Neural crest cell (in vitro differentiated cells): Measurements from ENCODE around the gene NOC3L. TPM values are rescaled to one million over a fixed set of nuclear protein-coding genes. Genes with fewer than 3 reads are reported as not detected.
"Not testable (repeated sequence)": the region's sequence is repeated elsewhere in the genome, so short reads cannot be mapped to it uniquely, and the experiment has no call there.

Experiments used
- DNase-seq: peaks from one replicate; pipeline ENCODE4 v3.0.0; 2021; ENCODE audit warnings: low read depth, mixed read lengths, low spot score
- H3K27ac Mint-ChIP-seq: one replicate; pipeline ENCODE4 v1.8.0; 2021; ENCODE audit warnings: mild to moderate bottlenecking, mixed read lengths; ENCODE audit not compliant: unreplicated experiment
- H3K27me3 Mint-ChIP-seq: 2 replicates; pipeline ENCODE4 v1.8.0; 2021; ENCODE audit warnings: low read depth, mild to moderate bottlenecking, mixed read lengths
- H3K36me3 Mint-ChIP-seq: 2 replicates; pipeline ENCODE4 v1.8.0; 2021; ENCODE audit warnings: low read depth, mild to moderate bottlenecking, mixed read lengths
- H3K4me1 Mint-ChIP-seq: 2 replicates; pipeline ENCODE4 v1.8.0; 2021; ENCODE audit warnings: mixed read lengths
- H3K4me3 Mint-ChIP-seq: one replicate; pipeline ENCODE4 v1.8.0; 2021; ENCODE audit warnings: mild to moderate bottlenecking, mixed read lengths
- H3K9me3 Mint-ChIP-seq: 2 replicates; pipeline ENCODE4 v1.8.0; 2021; ENCODE audit warnings: mixed read lengths
- total RNA-seq: library from RNA; stranded (reverse); gene quantifications from 2 replicates; pipeline ENCODE4 v1.2.1, GENCODE V29; 2021
- TF ChIP-seq, protein P1 (sequence below): fragments of 200-600 bp; sonication (generic); conservative IDR thresholded peaks from 2 replicates; pipeline ENCODE4 v1.5.0; 2021; ENCODE audit warnings: antibody characterized with exemption, mild to moderate bottlenecking

NOC3L gene
- total RNA-seq, 1 donor from 2014 or later, result 25.7 TPM

DNA sequence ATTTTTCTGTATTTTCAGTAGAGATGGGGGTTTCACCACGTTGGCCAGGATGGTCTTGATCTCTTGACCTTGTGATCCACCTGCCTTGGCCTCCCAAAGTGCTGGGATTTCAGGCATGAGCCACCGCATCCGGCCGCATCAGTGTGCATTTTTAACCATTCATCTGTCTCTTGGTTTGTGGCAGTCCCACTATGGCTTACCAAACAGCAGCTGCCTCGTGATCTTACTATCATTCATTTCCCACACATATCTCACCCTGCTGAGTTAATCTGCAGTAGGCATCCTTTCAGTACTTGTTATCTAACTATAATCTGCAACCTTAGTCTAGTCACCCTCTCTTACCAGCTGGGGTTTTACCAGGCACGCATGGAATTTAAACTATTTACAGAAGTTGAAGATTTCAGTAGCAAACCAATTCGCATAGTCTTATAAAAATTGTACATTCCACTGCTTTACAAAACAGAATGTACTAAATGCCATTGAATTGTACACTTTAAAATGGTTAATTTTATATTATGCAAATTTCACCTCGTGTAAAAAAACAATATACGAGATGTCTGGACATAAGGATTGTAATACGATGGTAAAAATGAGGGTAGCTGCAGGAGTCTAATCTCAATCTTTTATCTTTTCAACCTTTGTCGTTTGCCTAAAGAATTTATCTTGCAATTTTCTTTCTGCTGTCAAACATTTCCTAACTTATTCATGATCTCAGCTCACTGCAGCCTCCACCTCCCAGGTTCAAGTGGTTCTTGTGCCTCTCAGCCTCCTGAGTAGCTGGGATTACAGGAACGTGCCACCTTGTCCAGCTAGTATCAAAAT is 35.0 kb upstream of the NOC3L start:
- Mint-ChIP-seq H3K4me1 (peaks cover 5% of the 10 kb centered on the region), H3K27me3 (peaks cover 13% of the 10 kb centered on the region), H3K27ac (no peak overlapping the region), H3K9me3 (peaks cover 4% of the 10 kb centered on the region), H3K36me3 (peaks cover 3% of the 10 kb centered on the region), H3K4me3 (no peak overlapping the region)
- TF ChIP-seq, protein P1, sequence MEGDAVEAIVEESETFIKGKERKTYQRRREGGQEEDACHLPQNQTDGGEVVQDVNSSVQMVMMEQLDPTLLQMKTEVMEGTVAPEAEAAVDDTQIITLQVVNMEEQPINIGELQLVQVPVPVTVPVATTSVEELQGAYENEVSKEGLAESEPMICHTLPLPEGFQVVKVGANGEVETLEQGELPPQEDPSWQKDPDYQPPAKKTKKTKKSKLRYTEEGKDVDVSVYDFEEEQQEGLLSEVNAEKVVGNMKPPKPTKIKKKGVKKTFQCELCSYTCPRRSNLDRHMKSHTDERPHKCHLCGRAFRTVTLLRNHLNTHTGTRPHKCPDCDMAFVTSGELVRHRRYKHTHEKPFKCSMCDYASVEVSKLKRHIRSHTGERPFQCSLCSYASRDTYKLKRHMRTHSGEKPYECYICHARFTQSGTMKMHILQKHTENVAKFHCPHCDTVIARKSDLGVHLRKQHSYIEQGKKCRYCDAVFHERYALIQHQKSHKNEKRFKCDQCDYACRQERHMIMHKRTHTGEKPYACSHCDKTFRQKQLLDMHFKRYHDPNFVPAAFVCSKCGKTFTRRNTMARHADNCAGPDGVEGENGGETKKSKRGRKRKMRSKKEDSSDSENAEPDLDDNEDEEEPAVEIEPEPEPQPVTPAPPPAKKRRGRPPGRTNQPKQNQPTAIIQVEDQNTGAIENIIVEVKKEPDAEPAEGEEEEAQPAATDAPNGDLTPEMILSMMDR, result no peak
- no peak for DNase-seq

DNA sequence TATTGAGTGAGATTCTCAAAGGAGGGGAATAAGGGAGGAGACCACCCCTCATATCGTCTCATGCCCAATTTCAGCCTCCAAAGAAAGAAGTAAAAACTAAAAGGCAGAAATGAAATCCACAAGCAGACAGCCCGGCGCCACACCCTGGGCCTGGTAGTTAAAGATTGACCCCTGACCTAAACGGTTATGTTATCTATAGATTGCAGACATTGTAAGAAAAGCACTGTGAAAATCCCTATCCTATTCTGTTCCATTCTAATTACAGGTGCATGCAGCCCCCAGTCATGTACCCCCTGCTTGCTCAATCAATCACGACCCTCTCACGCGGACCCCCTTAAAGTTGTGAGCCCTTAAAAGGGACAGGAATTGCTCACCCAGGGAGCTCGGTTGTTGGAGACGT is 29.4 kb upstream of the NOC3L start:
- not testable (repeated sequence) for H3K27me3 Mint-ChIP-seq, H3K9me3 Mint-ChIP-seq, H3K4me1 Mint-ChIP-seq, H3K4me3 Mint-ChIP-seq, H3K27ac Mint-ChIP-seq, H3K36me3 Mint-ChIP-seq, DNase-seq

DNA sequence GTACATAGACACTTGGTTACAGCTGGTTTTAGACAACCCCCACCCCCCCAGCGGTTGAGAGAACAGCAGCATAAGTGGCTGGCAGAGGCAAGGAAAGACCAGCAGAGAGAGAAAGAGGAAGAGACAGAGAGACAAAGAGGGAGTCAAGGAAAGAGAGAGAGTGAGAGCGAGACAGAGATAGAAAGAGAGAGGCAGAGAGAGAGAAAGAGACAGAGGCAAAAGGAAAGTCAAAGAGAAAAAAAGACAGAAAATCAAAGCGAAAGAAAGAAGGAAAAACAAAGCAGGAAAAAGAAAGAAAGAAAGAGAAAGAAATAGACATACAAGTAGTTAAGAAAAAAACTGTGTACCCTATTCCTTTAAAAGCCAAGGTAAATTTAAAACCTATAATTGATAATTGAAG is 23.0 kb upstream of the NOC3L start:
- DNase-seq, H3K27ac Mint-ChIP-seq, H3K4me3 Mint-ChIP-seq, H3K4me1 Mint-ChIP-seq, H3K9me3 Mint-ChIP-seq, H3K27me3 Mint-ChIP-seq, H3K36me3 Mint-ChIP-seq: not testable (repeated sequence)

DNA sequence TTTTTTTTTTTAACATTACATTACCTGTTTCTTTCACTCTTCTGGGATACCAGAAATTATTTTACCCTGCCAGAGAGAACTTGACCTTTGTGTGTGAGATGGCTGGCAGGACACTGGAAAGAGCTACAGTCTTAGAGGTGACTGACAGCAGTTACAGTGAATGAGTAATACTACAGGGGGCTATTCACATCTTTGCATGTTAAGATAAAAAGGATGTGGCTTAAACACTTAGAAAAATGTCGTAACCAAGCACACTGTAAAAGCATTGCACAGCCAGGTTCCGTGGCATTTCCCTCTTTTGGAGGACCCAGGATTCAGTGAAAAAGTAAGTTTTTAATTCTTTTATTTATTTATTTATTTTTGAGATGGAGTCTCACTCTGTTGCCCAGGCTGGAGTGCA is 20.8 kb upstream of the NOC3L start:
- Mint-ChIP-seq H3K27ac (no peak overlapping the region), H3K27me3 (no peaks in the 10 kb centered on the region)
- TF ChIP-seq, protein P1, result no peak

DNA sequence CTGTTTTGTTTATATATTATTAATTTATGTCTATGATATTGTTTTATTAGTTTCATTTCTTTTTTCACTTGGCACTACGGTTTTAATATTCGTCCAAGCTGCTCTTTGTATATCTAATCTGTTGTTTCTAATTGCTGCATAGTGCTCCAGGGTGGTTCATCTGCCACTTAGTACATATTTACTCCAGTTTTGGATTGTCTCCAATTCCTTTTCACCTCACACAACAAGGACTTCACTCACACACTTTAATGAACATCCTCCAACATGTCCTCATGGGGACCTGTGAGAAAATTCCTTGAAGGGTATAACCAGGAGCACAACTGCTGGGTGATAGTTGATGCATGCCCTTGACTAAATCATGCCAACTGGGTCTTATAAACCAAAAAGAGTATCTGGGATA is 14.1 kb upstream of the NOC3L start:
- Mint-ChIP-seq H3K4me1 (no peaks in the 10 kb centered on the region), H3K36me3 (no peaks in the 10 kb centered on the region), H3K27ac (no peak overlapping the region), H3K4me3 (no peak overlapping the region), H3K9me3 (no peaks in the 10 kb centered on the region), H3K27me3 (peaks cover 26% of the 10 kb centered on the region)
- TF ChIP-seq, protein P1, result no peak
- DNase-seq, result no peak

More for the DNA sequence above, 20.8 kb upstream of the NOC3L start:
- no peaks in the 10 kb centered on the region for H3K36me3 Mint-ChIP-seq
- no peaks in the 10 kb centered on the region for H3K4me1 Mint-ChIP-seq
- DNase-seq, result no peak
- H3K4me3 Mint-ChIP-seq, result no peak overlapping the region
- H3K9me3 Mint-ChIP-seq, result no peaks in the 10 kb centered on the region

DNA sequence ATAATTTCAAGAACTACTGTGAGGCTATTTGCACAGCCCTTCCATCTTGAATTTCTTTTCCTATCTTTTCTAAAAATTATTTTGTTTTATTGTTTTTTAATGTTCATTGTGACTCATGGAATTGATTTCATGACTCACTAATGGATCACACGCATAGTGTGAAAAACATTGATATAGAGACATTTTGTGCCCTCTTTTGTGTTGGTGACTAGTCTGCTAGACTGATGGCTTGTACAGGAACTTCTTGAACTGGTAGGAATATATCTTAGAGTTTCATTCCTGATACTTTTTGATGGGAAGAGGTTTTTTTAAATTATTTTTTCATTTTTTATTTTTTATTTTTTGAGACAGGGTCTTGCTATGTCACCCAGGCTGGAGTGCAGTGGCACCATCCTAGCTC is 12.6 kb upstream of the NOC3L start:
- Mint-ChIP-seq H3K4me1 (peaks cover 4% of the 10 kb centered on the region), H3K27me3 (peaks cover 29% of the 10 kb centered on the region), H3K27ac (no peak overlapping the region), H3K4me3 (no peak overlapping the region), H3K36me3 (no peaks in the 10 kb centered on the region), H3K9me3 (no peaks in the 10 kb centered on the region)
- TF ChIP-seq, protein P1, result no peak
- no peak for DNase-seq
